H9 (cell line): ENCODE measurements around the gene NEXMIF. TPM values are rescaled to one million over a fixed set of nuclear protein-coding genes. Genes with fewer than 3 reads are reported as not detected.

Experiments used
- DNase-seq: peaks from one replicate; pipeline ENCODE4 v3.0.0-alpha.2; 2017
- H2AFZ ChIP-seq: one replicate; pipeline ENCODE4 v1.6.1; 2013; ENCODE audit warnings: mild to moderate bottlenecking, low read length, control low read depth, moderate library complexity
- H2AK5ac ChIP-seq: 2 replicates; pipeline ENCODE4 v1.6.1; 2013; ENCODE audit warnings: low read length, control low read depth, mixed read lengths; ENCODE audit not compliant: insufficient read length
- H2BK120ac ChIP-seq: one replicate; pipeline ENCODE4 v1.6.1; 2013; ENCODE audit warnings: low read depth, mild to moderate bottlenecking, low read length, control low read depth, inconsistent platforms; ENCODE audit not compliant: poor library complexity, severe bottlenecking
- H2BK12ac ChIP-seq: 2 replicates; pipeline ENCODE4 v1.6.1; 2013; ENCODE audit warnings: low read length, control low read depth, mixed read lengths, low read depth; ENCODE audit not compliant: insufficient read length
- H2BK15ac ChIP-seq: 2 replicates; pipeline ENCODE4 v1.6.1; 2013; ENCODE audit warnings: low read depth, low read length, control low read depth
- H2BK20ac ChIP-seq: one replicate; pipeline ENCODE4 v1.6.1; 2013; ENCODE audit warnings: low read depth, mild to moderate bottlenecking, low read length, control low read depth, inconsistent platforms; ENCODE audit not compliant: poor library complexity, severe bottlenecking
- H2BK5ac ChIP-seq: 2 replicates; pipeline ENCODE4 v1.6.1; 2013; ENCODE audit warnings: low read length, control low read depth, mixed read lengths; ENCODE audit not compliant: insufficient read length
- H3K14ac ChIP-seq: 2 replicates; pipeline ENCODE4 v1.6.1; 2013; ENCODE audit warnings: low read length, control low read depth; ENCODE audit not compliant: insufficient read depth
- H3K18ac ChIP-seq: 2 replicates; pipeline ENCODE4 v1.6.1; 2013; ENCODE audit warnings: low read depth, mild to moderate bottlenecking, mixed read lengths, low read length, control low read depth; ENCODE audit not compliant: insufficient read length
- H3K23ac ChIP-seq: 2 replicates; pipeline ENCODE4 v1.6.1; 2013; ENCODE audit warnings: low read length, control low read depth, mixed read lengths, low read depth; ENCODE audit not compliant: insufficient read length
- H3K23me2 ChIP-seq: 2 replicates; pipeline ENCODE4 v1.6.1; 2013; ENCODE audit warnings: low read depth, mild to moderate bottlenecking, mixed read lengths, low read length, control low read depth; ENCODE audit not compliant: insufficient read length, poor library complexity, severe bottlenecking
- H3K27ac ChIP-seq: 2 replicates; pipeline ENCODE4 v1.5.1; 2013; ENCODE audit warnings: low read length, control low read depth, mixed read lengths, low read depth; ENCODE audit not compliant: insufficient read length
- H3K27me3 ChIP-seq: 2 replicates; pipeline ENCODE4 v1.6.1; 2013; ENCODE audit warnings: low read length, control low read depth, inconsistent platforms; ENCODE audit not compliant: insufficient read depth
- H3K4ac ChIP-seq: 2 replicates; pipeline ENCODE4 v1.6.1; 2013; ENCODE audit warnings: low read depth, mild to moderate bottlenecking, control low read depth, inconsistent platforms, low read length, moderate library complexity
- H3K4me1 ChIP-seq: 2 replicates; pipeline ENCODE4 v1.6.1; 2013; ENCODE audit warnings: low read length, control low read depth, inconsistent platforms; ENCODE audit not compliant: insufficient read depth
- H3K4me2 ChIP-seq: 2 replicates; pipeline ENCODE4 v1.6.1; 2013; ENCODE audit warnings: low read length, control low read depth, mixed read lengths; ENCODE audit not compliant: insufficient read length, insufficient read depth
- H3K56ac ChIP-seq: 2 replicates; pipeline ENCODE4 v1.6.1; 2013; ENCODE audit warnings: low read depth, mild to moderate bottlenecking, mixed read lengths, low read length, control low read depth; ENCODE audit not compliant: insufficient read length
- H3K79me1 ChIP-seq: 2 replicates; pipeline ENCODE4 v1.6.1; 2013; ENCODE audit warnings: low read depth, mild to moderate bottlenecking, moderate library complexity, low read length, control low read depth, inconsistent platforms; ENCODE audit not compliant: insufficient read depth, poor library complexity, severe bottlenecking
- H3K79me2 ChIP-seq: 2 replicates; pipeline ENCODE4 v1.6.1; 2013; ENCODE audit warnings: low read length, control low read depth, inconsistent platforms; ENCODE audit not compliant: insufficient read depth
- H3K9ac ChIP-seq: 2 replicates; pipeline ENCODE4 v1.6.1; 2013; ENCODE audit warnings: low read length, control low read depth, mixed read lengths; ENCODE audit not compliant: insufficient read length; ENCODE audit errors: extremely low read depth
- H3K9me3 ChIP-seq: one replicate; pipeline ENCODE4 v1.6.1; 2013; ENCODE audit warnings: low read depth, low read length, inconsistent platforms; ENCODE audit not compliant: control insufficient read depth
- H3T11ph ChIP-seq: one replicate; pipeline ENCODE4 v1.6.1; 2013; ENCODE audit warnings: mild to moderate bottlenecking, low read length, control low read depth, inconsistent platforms
- H4K20me1 ChIP-seq: one replicate; pipeline ENCODE4 v1.6.1; 2013; ENCODE audit not compliant: control insufficient read depth, insufficient read length, insufficient read depth
- H4K5ac ChIP-seq: 2 replicates; pipeline ENCODE4 v1.6.1; 2013; ENCODE audit warnings: low read depth, mild to moderate bottlenecking, mixed read lengths, low read length, control low read depth; ENCODE audit not compliant: insufficient read length
- H4K8ac ChIP-seq: replicated peaks from 2 replicates; pipeline ENCODE4 v1.6.1; 2013; ENCODE audit warnings: low read length, control low read depth, mixed read lengths, low read depth; ENCODE audit not compliant: insufficient read length
- H4K91ac ChIP-seq: 2 replicates; pipeline ENCODE4 v1.6.1; 2013; ENCODE audit warnings: low read depth, mild to moderate bottlenecking, moderate library complexity, mixed read lengths, low read length, control low read depth; ENCODE audit not compliant: insufficient read length
- H3K27ac Mint-ChIP-seq, 3 experiments: 2 replicates in 2 of 3; 3 replicates in 1 of 3; pipeline ENCODE4 v1.8.0; 2020 to 2021; ENCODE audit warnings: mixed read lengths in 3 of 3, mild to moderate bottlenecking in 1 of 3, moderate library complexity in 1 of 3
- H3K27me3 Mint-ChIP-seq: 2 replicates; pipeline ENCODE4 v1.8.0; 2021; ENCODE audit warnings: low read depth, mild to moderate bottlenecking, moderate library complexity, mixed read lengths
- H3K36me3 Mint-ChIP-seq, 3 experiments: 2 replicates in 2 of 3; 3 replicates in 1 of 3; pipeline ENCODE4 v1.8.0; 2020 to 2021; ENCODE audit warnings: low read depth in 3 of 3, mixed read lengths in 3 of 3; ENCODE audit not compliant: insufficient read depth in 1 of 3
- H3K4me1 Mint-ChIP-seq, 2 experiments: 2 replicates each; pipeline ENCODE4 v1.8.0; 2020; ENCODE audit warnings: mixed read lengths in 2 of 2
- H3K4me3 Mint-ChIP-seq, 2 experiments: 2 replicates in 1 of 2; 3 replicates in 1 of 2; pipeline ENCODE4 v1.8.0; 2020 to 2021; ENCODE audit warnings: mild to moderate bottlenecking in 2 of 2, mixed read lengths in 2 of 2, moderate library complexity in 1 of 2
- H3K9me3 Mint-ChIP-seq, 2 experiments: 2 replicates in 1 of 2; 3 replicates in 1 of 2; pipeline ENCODE4 v1.8.0; 2020; ENCODE audit warnings: mild to moderate bottlenecking in 2 of 2, mixed read lengths in 2 of 2, moderate library complexity in 1 of 2
- WGBS: extraction: QIAGEN DNeasy Blood & Tissue Kit; methylation state at CpG from one replicate; pipeline ENCODE4 v1.1.7; 2013; ENCODE audit warnings: missing lambda C conversion rate, low lambda C conversion rate, mixed read lengths; ENCODE audit not compliant: insufficient read length; ENCODE audit errors: extremely low coverage; 5-methylcytosine and 5-hydroxymethylcytosine counted together
- total RNA-seq: library from RNA; stranded (reverse); gene quantifications from 2 replicates; pipeline ENCODE4 v1.2.1, GENCODE V29; 2021
- TF ChIP-seq, protein P1 (sequence below): fragments of 200-600 bp; sonication (generic); conservative IDR thresholded peaks from 3 replicates; pipeline ENCODE4 v1.8.0; 2021; ENCODE audit warnings: antibody characterized with exemption, mild to moderate bottlenecking

Gene NEXMIF
- total RNA-seq, 1 experiment from 2014 or later: 0.22 TPM

DNA sequence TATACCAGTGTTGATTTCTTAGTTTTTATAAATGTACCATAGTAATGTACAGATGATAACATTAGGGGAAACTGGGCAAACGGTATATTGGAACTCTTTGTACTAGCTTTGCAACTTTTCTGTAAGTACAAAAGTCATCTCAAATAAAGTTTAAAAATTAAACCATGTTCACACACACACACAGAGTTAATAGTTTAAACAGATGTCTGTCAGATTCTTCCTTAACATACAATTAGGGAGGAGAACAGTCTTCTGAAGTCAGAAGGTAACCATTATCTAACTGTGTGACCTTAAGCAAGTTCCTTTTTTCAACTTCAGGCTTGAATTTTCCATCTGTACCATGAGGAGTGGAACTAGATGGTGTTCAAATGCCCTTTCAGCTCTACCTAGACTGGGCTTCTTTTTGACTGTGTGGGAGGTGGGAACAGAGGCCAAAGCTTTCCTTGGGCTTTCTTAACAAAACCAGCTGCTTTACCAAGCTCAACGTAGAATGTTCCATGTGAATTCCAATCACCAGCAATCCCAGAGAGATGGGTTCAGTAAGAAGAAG lies 127.8 kb downstream of the NEXMIF start:
- TF ChIP-seq, protein P1, sequence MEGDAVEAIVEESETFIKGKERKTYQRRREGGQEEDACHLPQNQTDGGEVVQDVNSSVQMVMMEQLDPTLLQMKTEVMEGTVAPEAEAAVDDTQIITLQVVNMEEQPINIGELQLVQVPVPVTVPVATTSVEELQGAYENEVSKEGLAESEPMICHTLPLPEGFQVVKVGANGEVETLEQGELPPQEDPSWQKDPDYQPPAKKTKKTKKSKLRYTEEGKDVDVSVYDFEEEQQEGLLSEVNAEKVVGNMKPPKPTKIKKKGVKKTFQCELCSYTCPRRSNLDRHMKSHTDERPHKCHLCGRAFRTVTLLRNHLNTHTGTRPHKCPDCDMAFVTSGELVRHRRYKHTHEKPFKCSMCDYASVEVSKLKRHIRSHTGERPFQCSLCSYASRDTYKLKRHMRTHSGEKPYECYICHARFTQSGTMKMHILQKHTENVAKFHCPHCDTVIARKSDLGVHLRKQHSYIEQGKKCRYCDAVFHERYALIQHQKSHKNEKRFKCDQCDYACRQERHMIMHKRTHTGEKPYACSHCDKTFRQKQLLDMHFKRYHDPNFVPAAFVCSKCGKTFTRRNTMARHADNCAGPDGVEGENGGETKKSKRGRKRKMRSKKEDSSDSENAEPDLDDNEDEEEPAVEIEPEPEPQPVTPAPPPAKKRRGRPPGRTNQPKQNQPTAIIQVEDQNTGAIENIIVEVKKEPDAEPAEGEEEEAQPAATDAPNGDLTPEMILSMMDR: no peak
- no peak overlapping the region for H2AK5ac ChIP-seq
- no peak overlapping the region for H3T11ph ChIP-seq
- peaks cover 43 to 50% of the 10 kb centered on the region in 2 experiments for H3K9me3 Mint-ChIP-seq
- no peak overlapping the region for H3K18ac ChIP-seq
- no peaks in the 10 kb centered on the region for H3K79me1 ChIP-seq
- no peak overlapping the region for H2BK5ac ChIP-seq
- no peak overlapping the region for H2BK15ac ChIP-seq
- no peak overlapping the region for H3K56ac ChIP-seq
- no peak overlapping the region for H3K4me3 Mint-ChIP-seq
- peaks cover 25% of the 10 kb centered on the region for H3K9me3 ChIP-seq
- H3K9ac ChIP-seq: no peak overlapping the region
- H4K5ac ChIP-seq: no peak overlapping the region
- no peak for DNase-seq
- no peaks in the 10 kb centered on the region for H3K4me1 ChIP-seq
- no peak overlapping the region for H3K23ac ChIP-seq
- H3K27ac ChIP-seq: no peak overlapping the region
- H4K20me1 ChIP-seq: no peaks in the 10 kb centered on the region
- no peak overlapping the region for H4K91ac ChIP-seq
- no peak overlapping the region for H2BK12ac ChIP-seq
- H3K27ac Mint-ChIP-seq: no peak overlapping the region
- H3K14ac ChIP-seq: no peak overlapping the region
- H2BK20ac ChIP-seq: no peak overlapping the region
- no peaks in the 10 kb centered on the region for H3K27me3 Mint-ChIP-seq
- H2AFZ ChIP-seq: no peak overlapping the region
- no peaks in the 10 kb centered on the region for H3K23me2 ChIP-seq
- H3K36me3 Mint-ChIP-seq: peaks cover 4 to 10% (median 5%) of the 10 kb centered on the region in 3 experiments; a peak in 6 of 7 replicates
- H3K4ac ChIP-seq: no peak overlapping the region
- H4K8ac ChIP-seq: no peak overlapping the region
- no peak overlapping the region for H3K4me2 ChIP-seq
- no peaks in the 10 kb centered on the region for H3K27me3 ChIP-seq
- H3K4me1 Mint-ChIP-seq: no peaks in the 10 kb centered on the region; a peak in 1 of 4 replicates
- no CpG with 5 or more reads among the region's 2 CpGs for WGBS
- H3K79me2 ChIP-seq: no peaks in the 10 kb centered on the region
- no peak overlapping the region for H2BK120ac ChIP-seq
